HG03280 (cell line): ENCODE measurements around the gene HELT.

ENCODE experiments used
- ATAC-seq: cut with Tn5 transposase; IDR thresholded peaks from one replicate; pipeline ENCODE4 v1.9.1; 2021; ENCODE audit warnings: mild to moderate bottlenecking, moderate library complexity; ENCODE audit not compliant: unreplicated experiment

HELT gene

DNA sequence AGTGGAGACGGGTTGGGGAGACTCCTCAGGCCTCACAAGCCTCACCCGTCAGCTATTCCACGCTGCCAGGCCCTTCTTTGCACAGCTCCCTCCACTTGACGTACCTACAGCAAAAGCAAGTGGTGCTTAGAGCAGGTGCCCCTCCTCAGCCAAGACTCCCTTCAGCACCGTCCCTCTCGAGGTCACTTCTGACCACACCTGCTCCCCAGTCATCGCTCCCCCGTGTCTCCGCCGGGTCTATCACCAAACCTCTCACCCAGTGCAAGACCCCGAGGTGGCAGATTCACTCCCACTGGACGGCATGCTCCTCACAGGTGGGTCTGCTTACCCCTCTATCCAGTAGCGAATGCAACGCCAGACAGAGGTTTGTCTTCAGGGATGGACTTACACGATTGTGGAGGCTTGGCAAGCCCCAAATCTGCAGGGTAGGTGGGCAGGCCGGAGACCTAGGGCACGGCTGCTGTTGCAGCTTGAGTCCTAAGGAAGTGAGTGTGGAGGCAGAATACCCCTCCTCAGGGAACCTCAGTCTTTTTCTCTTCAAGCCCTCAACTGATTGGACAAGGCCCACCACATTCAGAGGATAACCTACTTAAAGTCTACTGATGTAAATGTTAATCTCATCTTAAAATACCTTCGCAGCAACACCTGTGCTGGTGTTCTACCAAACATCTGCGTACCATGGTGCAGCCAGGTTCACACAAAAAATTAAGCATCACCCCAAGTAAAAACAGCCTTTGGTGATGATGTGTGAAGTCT, 14.5 kb upstream of the HELT start:
- ATAC-seq: no peak

DNA sequence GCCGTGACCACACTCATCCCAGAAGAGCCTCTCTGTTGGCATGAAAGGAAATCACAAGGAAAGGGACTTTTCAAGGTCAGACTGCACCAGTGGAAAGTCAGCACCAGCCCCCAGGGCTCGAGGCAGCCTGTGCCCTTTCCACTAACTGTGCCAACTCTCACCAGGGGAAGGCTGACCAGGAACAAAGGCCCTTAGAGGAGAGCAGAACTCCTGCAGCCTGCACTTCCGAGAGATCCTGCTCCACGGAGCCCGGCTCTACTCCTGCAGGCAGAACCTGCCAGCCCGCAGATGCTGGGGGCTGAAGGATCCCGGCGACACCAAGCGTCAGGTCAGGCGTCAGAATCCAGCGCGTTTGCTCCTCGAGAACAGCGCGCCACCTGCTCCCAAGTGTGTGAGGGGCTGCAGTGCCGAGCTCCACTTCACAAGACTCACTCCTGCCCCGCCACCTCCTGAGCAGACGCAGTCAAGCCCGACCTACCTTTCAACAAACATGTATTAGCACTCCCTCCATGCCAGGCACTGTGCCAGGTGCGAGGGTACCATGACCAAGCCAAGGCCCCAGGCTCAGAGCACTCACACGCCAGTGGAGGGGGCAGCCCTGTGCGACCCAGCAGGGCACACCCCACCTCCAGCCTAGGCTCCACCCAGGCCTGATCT, 13.6 kb upstream of the HELT start:
- ATAC-seq: peak; percentile 23

- ATAC-seq: peak; percentile 83
These were observed 13.0 kb upstream of the HELT start for GRCh38 chr4:185005219-185005819.

GRCh38 chr4:185011408-185011807, 6.9 kb upstream of the HELT start:
- no peak for ATAC-seq

GRCh38 chr4:185013417-185014125, 4.7 kb upstream of the HELT start:
- ATAC-seq: no peak

- ATAC-seq: no peak
These were observed 3.2 kb upstream of the HELT start for GRCh38 chr4:185015108-185015507.

DNA sequence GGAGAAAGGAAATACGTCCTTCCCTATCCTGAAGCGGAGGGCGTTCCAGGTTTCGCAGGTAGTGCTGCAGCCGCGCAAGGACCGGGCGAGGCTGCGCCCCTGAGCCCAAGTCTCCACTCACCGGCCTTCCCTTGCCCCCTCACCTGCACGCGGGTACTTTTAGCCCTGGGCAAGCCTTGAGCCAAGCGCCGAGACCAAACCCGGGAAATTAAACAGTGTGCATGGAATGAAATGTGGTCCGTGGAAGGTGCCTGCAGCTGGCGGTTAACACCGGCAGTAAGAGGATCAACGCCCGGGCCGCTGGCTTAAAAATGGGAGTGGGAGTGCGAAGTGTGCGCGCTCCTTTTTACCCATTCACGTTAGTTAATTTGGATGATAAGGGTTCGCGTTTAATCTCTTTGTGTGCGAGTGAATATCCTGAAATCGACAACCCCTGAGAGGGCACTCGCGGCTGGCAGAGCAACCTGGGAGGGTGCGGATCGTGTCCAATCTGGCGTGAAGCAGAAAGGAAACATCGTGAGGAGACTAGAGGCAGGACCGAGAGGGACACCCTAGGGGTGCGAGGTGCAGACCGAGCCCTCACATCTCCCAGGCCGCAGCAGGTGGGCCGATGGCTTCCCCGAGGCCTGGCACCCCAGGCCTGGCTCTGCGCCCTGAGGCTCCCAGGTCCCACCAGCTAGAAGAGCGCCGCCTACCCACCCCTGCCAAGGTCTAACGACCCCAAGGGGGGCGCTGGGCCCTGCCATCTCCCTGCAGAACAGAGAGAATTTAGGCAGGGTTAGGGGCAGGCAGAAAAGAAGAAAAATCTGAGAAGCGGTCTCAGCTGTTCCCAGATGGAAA, 2.0 kb upstream of the HELT start:
- no peak for ATAC-seq

- no peak for ATAC-seq
These were observed 1.1 kb upstream of the HELT start for GRCh38 chr4:185016946-185017758.

DNA sequence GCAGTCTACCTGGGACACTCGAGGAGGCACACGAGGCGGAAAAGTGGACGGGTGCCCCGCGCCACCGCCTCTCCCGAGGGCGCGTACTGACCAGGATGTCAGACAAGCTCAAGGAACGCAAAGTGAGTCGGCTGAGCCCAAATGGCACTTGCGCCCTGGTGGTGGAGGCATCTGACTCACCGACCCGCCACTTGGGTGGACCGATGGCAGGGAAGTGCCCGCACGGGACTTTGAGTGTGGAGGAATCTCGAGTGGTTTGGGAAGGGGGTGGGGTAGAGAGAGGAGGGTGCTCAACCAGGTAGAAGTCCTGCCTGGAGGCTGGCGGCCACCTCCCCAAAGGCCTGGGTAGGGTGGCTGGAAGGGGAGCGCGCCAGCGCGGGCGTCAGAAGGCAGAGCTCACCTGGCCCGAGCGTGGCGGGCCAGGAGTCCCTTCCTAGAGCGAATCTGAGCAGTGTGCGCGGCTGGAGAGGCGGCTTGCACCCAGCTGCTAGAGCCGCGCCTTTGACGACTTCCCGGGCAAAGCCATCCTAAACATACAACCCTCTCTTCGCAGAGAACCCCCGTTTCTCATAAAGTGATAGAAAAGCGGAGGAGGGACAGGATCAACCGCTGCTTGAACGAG, 655 bp downstream of the HELT start:
- ATAC-seq: no peak

GRCh38 chr4:185019456-185020292, 1.4 kb downstream of the HELT start:
- ATAC-seq: no peak

DNA sequence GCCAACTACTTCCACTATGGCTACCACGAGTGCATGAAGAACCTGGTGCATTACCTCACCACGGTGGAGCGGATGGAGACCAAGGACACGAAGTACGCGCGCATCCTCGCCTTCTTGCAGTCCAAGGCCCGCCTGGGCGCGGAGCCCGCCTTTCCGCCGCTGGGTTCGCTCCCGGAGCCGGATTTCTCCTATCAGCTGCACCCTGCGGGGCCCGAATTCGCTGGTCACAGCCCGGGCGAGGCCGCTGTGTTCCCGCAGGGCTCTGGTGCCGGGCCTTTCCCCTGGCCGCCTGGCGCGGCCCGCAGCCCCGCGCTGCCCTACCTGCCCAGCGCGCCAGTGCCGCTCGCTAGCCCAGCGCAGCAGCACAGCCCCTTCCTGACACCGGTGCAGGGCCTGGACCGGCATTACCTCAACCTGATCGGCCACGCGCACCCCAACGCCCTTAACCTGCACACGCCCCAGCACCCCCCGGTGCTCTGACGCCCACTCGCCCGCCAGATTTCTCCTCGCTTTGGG, 2.1 kb downstream of the HELT start:
- ATAC-seq: no peak

GRCh38 chr4:185020863-185021761, 2.8 kb downstream of the HELT start:
- no peak for ATAC-seq

- ATAC-seq: no peak
These were observed 5.2 kb downstream of the HELT start for GRCh38 chr4:185023471-185023870.

GRCh38 chr4:185028625-185029024, 10.3 kb downstream of the HELT start:
- ATAC-seq: no peak

DNA sequence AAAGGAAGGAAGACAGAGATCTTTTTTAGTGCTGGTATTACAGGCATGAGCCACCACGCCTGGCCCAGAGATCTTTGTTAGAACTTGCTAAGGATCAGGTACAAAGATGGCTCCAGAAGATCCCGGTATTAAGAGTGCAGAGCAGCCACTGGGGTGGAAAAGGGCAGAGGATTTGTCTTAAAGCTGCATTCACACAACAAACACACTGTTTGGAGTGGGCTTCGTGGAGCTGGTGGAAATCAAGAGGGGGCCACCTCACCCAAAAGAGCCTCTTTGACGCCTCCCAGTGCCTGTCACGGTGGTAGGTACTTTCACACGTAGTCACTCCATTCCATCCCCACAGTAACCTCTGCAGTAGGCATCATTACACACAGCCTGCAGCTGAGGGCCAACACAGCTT, 13.3 kb downstream of the HELT start:
- no peak for ATAC-seq

DNA sequence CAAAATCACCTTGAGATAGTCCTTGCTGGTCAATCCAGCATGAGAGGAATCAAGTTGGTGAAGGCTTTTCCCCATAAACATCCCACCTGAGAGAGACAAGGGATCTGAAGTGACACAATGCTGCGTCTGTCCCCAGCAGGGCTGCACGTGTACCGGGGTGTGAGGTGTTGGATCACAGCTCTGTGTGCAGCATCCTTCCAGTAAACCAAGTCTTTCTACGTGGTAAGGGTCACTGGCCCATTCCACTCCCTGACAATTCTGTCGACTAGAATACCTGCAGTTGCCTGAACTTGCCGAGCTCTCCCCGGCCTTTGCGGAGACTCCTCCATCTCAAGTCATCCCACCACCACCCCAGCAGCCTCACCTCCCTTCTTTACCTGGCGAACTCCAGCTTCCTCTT, 14.8 kb downstream of the HELT start:
- no peak for ATAC-seq

DNA sequence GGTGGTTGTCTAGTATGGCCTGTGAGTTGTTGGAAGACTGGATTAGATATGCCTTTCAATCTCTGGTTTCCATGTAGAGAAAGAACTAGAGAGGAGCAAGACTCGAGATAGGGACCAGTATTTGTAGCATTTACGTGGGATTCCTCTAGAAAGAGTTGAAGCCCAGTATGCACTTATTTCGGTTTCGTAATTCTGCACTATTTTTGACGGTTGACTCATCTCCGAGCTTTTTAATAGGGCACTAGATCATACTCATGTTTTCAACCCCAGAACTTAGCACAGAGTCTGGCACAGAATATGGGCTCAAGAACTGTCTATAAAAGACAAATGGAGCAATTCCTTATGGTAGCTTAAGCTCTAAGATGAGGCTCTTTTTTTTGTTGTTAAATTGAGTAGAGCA, 15.7 kb downstream of the HELT start:
- ATAC-seq: no peak
